Activated CD4-positive, alpha-beta T cell treated with anti-CD3 and anti-CD28 coated beads for 36 hours (primary cell): ENCODE data around the gene HOXD12. TPM values are rescaled to one million over a fixed set of nuclear protein-coding genes. Genes with fewer than 3 reads are reported as not detected.

Experiments used
- ATAC-seq: fragments of 200-7000 bp; cut with Tn5 transposase; one replicate; pipeline ENCODE4 v1.10.0; 2021; ENCODE audit warnings: mild to moderate bottlenecking, moderate library complexity
- CTCF ChIA-PET: fragments of 350-600 bp; sonication (Branson Sonifier 250); formaldehyde crosslinking; loops from one replicate; lab custom pipeline; 2021; ENCODE audit warnings: antibody characterized with exemption; lab: Charles Lee
- POLR2A ChIA-PET: fragments of 350-600 bp; sonication (Branson Sonifier 250); formaldehyde crosslinking; loops from one replicate; lab custom pipeline; 2021; ENCODE audit warnings: antibody characterized with exemption, inconsistent platforms; lab: Charles Lee
- DNase-seq: peaks from one replicate; pipeline ENCODE4 v3.0.0-alpha.2; 2020
- H3K27ac Mint-ChIP-seq: one replicate; pipeline ENCODE4 v1.8.0; 2021; ENCODE audit warnings: mixed read lengths
- H3K27me3 Mint-ChIP-seq: one replicate; pipeline ENCODE4 v1.8.0; 2021; ENCODE audit warnings: mixed read lengths
- H3K36me3 Mint-ChIP-seq: one replicate; pipeline ENCODE4 v1.8.0; 2021; ENCODE audit warnings: low read depth, mixed read lengths
- H3K4me1 Mint-ChIP-seq: one replicate; pipeline ENCODE4 v1.8.0; 2021; ENCODE audit warnings: mixed read lengths
- H3K4me3 Mint-ChIP-seq: one replicate; pipeline ENCODE4 v1.8.0; 2021; ENCODE audit warnings: mild to moderate bottlenecking, moderate library complexity, mixed read lengths
- H3K9me3 Mint-ChIP-seq: one replicate; pipeline ENCODE4 v1.8.0; 2021; ENCODE audit warnings: low read depth, mixed read lengths
- intact Hi-C, 2 experiments: fragments of 100-400 bp; cut with DNase I in 1 of 2; cut with micrococcal nuclease in 1 of 2; formaldehyde crosslinking; loops; one replicate each; pipeline versions ENCODE4 v1.14.2 to v1.15.1; 2022 to 2024; cut with DNase I, micrococcal nuclease
- total RNA-seq, 2 experiments: library from RNA; stranded (reverse); gene quantifications; one replicate each; pipeline ENCODE4 v1.2.3, GENCODE V29; 2021

The HOXD12 gene
- total RNA-seq, 2 experiments from 2014 or later = not detected

- CTCF ChIA-PET = interaction anchor here (0.7 to 1.0 kb wide), 3 partner anchors 16 to 87 kb away, joined by 4 read pairs; partner anchors contain the start of gene HOXD4
Measured at GRCh38 chr2:176081837-176082524, 17.6 kb upstream of the HOXD12 start.

GRCh38 chr2:176082525-176082823, 17.1 kb upstream of the HOXD12 start:
- H3K9me3 Mint-ChIP-seq = peaks cover 4% of the 10 kb centered on the region
- ChIA-PET CTCF (interaction anchor here (0.7 to 1.0 kb wide), 2 partner anchors 86 to 476 kb away, joined by 4 read pairs; no protein-coding TSS in a partner anchor), POLR2A (no interaction called here)
- peak overlapping the region; percentile 15 for H3K4me3 Mint-ChIP-seq
- H3K27ac Mint-ChIP-seq = no peak overlapping the region
- peaks cover 9% of the 10 kb centered on the region for H3K36me3 Mint-ChIP-seq
- DNase-seq = no peak
- no peak for ATAC-seq
- intact Hi-C loops = loop anchor here (1.0 to 10.0 kb wide), 6 partner anchors 17 to 1750 kb away; partner anchors contain the start of genes HOXD9 (in 2 of the 2), SP9 (in 2 of the 2) and HOXD12 (in 1 of the 2)
- peaks cover 13% of the 10 kb centered on the region for H3K4me1 Mint-ChIP-seq
- peaks cover 75% of the 10 kb centered on the region for H3K27me3 Mint-ChIP-seq

More at GRCh38 chr2:176081837-176082524, 17.6 kb upstream of the HOXD12 start:
- peaks cover 13% of the 10 kb centered on the region for H3K4me1 Mint-ChIP-seq
- peaks cover 4% of the 10 kb centered on the region for H3K9me3 Mint-ChIP-seq
- ATAC-seq (no peak), DNase-seq (no peak)
- H3K36me3 Mint-ChIP-seq = peaks cover 9% of the 10 kb centered on the region
- POLR2A ChIA-PET = interaction anchor here (0.6 kb wide), 1 partner anchor 608 kb away, joined by 5 read pairs; no protein-coding TSS in a partner anchor
- H3K27me3 Mint-ChIP-seq = peaks cover 71% of the 10 kb centered on the region
- peak overlapping the region; percentile 15 for H3K4me3 Mint-ChIP-seq
- intact Hi-C loops = loop anchor here (1.0 to 10.0 kb wide), 7 partner anchors 11 to 1750 kb away; partner anchors contain the start of genes HOXD9 (in 2 of the 2), SP9 (in 2 of the 2) and HOXD12 (in 1 of the 2)
- no peak overlapping the region for H3K27ac Mint-ChIP-seq

GRCh38 chr2:176082824-176083751, 16.5 kb upstream of the HOXD12 start:
- no peak for ATAC-seq
- H3K4me3 Mint-ChIP-seq = peak overlapping the region; percentile 15
- intact Hi-C loops = loop anchor here (1.0 to 10.0 kb wide), 6 partner anchors 16 to 1751 kb away; partner anchors contain the start of genes HOXD9 (in 2 of the 2), SP9 (in 2 of the 2) and HOXD12 (in 1 of the 2)

GRCh38 chr2:176083796-176084261, 15.8 kb upstream of the HOXD12 start, which contains the start of gene EVX2:
TSS of gene EVX2 (minus strand) at chr2:176083962. CDS start at chr2:176083776, 186 bp downstream.
- ATAC-seq (no peak), DNase-seq (no peak)
- CTCF ChIA-PET = no interaction called here
- peaks cover 17% of the 10 kb centered on the region for H3K4me1 Mint-ChIP-seq
- H3K4me3 Mint-ChIP-seq = peak within 1 kb of the TSS; percentile 15
- H3K27me3 Mint-ChIP-seq = peaks cover 80% of the 10 kb centered on the region
- intact Hi-C loops = loop anchor here (2.0 to 10.0 kb wide), 6 partner anchors 29 to 1752 kb away; partner anchors contain the start of genes HOXD9 (in 2 of the 2) and SP9 (in 2 of the 2)
- POLR2A ChIA-PET = no interaction called here
- peaks cover 4% of the 10 kb centered on the region for H3K9me3 Mint-ChIP-seq
- no peak within 1 kb of the TSS for H3K27ac Mint-ChIP-seq
- H3K36me3 Mint-ChIP-seq = peaks cover 13% of the 10 kb centered on the region

More at GRCh38 chr2:176082824-176083751, 16.5 kb upstream of the HOXD12 start:
- Mint-ChIP-seq H3K9me3 (peaks cover 4% of the 10 kb centered on the region), H3K27ac (no peak overlapping the region), H3K27me3 (peaks cover 80% of the 10 kb centered on the region), H3K36me3 (peaks cover 9% of the 10 kb centered on the region), H3K4me1 (peaks cover 13% of the 10 kb centered on the region)
- ChIA-PET CTCF (interaction anchor here (0.7 to 1.0 kb wide), 2 partner anchors 85 to 476 kb away, joined by 4 read pairs; no protein-coding TSS in a partner anchor), POLR2A (no interaction called here)
- DNase-seq = no peak

- DNase-seq (no peak), ATAC-seq (no peak)
- Mint-ChIP-seq H3K27ac (no peak overlapping the region), H3K27me3 (peaks cover 80% of the 10 kb centered on the region), H3K4me1 (peaks cover 10% of the 10 kb centered on the region), H3K9me3 (peaks cover 4% of the 10 kb centered on the region), H3K4me3 (no peak overlapping the region), H3K36me3 (peaks cover 10% of the 10 kb centered on the region)
- ChIA-PET POLR2A (no interaction called here), CTCF (interaction anchor here (1.3 to 1.9 kb wide), 4 partner anchors 12 to 42 kb away, joined by 3 to 10 read pairs (median 6); no protein-coding TSS in a partner anchor)
- intact Hi-C loops = loop anchor here (2.0 to 10.0 kb wide), 5 partner anchors 28 to 1752 kb away; partner anchors contain the start of genes SP9 (in 2 of the 2) and HOXD9 (in 1 of the 2)
Measured at GRCh38 chr2:176084611-176085119, 14.9 kb upstream of the HOXD12 start.

GRCh38 chr2:176085120-176085788, 14.3 kb upstream of the HOXD12 start:
- intact Hi-C loops = loop anchor here (2.0 to 10.0 kb wide), 3 partner anchors 28 to 1750 kb away; partner anchors contain the start of gene SP9 (in 1 of the 2)
- CTCF ChIA-PET = interaction anchor here (0.6 to 1.9 kb wide), 8 partner anchors 12 to 833 kb away, joined by 3 to 10 read pairs (median 3); no protein-coding TSS in a partner anchor
- Mint-ChIP-seq H3K36me3 (peaks cover 10% of the 10 kb centered on the region), H3K4me1 (peaks cover 10% of the 10 kb centered on the region), H3K27ac (no peak overlapping the region), H3K4me3 (no peak overlapping the region), H3K9me3 (peaks cover 4% of the 10 kb centered on the region), H3K27me3 (peaks cover 86% of the 10 kb centered on the region)
- ATAC-seq = no peak
- DNase-seq = no peak
- POLR2A ChIA-PET = no interaction called here

- POLR2A ChIA-PET = no interaction called here
Measured at GRCh38 chr2:176085861-176086771, 13.5 kb upstream of the HOXD12 start.

GRCh38 chr2:176087330-176088047, 12.1 kb upstream of the HOXD12 start:
- H3K9me3 Mint-ChIP-seq = peaks cover 4% of the 10 kb centered on the region
- POLR2A ChIA-PET = no interaction called here
- DNase-seq (no peak), ATAC-seq (no peak)
- H3K4me3 Mint-ChIP-seq = no peak overlapping the region
- CTCF ChIA-PET = interaction anchor here (1.6 kb wide), 1 partner anchor 10 kb away, joined by 7 read pairs; no protein-coding TSS in a partner anchor
- peaks cover 88% of the 10 kb centered on the region for H3K27me3 Mint-ChIP-seq
- no peak overlapping the region for H3K27ac Mint-ChIP-seq
- H3K36me3 Mint-ChIP-seq = peaks cover 3% of the 10 kb centered on the region
- intact Hi-C loops = loop anchor here (1.0 to 10.0 kb wide), 6 partner anchors 73 to 1753 kb away; partner anchors contain the start of gene SP9 (in 1 of the 2)
- H3K4me1 Mint-ChIP-seq = peaks cover 12% of the 10 kb centered on the region

More at GRCh38 chr2:176085861-176086771, 13.5 kb upstream of the HOXD12 start:
- Mint-ChIP-seq H3K4me1 (peaks cover 8% of the 10 kb centered on the region), H3K9me3 (peaks cover 4% of the 10 kb centered on the region), H3K27ac (no peak overlapping the region), H3K36me3 (peaks cover 6% of the 10 kb centered on the region), H3K4me3 (no peak overlapping the region), H3K27me3 (peaks cover 87% of the 10 kb centered on the region)
- ATAC-seq (no peak), DNase-seq (peak; percentile 54)
- intact Hi-C loops = loop anchor here (2.0 to 10.0 kb wide), 4 partner anchors 27 to 1751 kb away; partner anchors contain the start of gene SP9 (in 1 of the 2)
- CTCF ChIA-PET = interaction anchor here (0.6 to 1.9 kb wide), 8 partner anchors 11 to 834 kb away, joined by 3 to 10 read pairs (median 3); no protein-coding TSS in a partner anchor
